Mesendoderm (in vitro differentiated cells): ENCODE data around the gene TTBK1. TPM values are rescaled to one million over a fixed set of nuclear protein-coding genes. Genes with fewer than 3 reads are reported as not detected.

Experiments used
- DNase-seq: peaks from one replicate; pipeline ENCODE4 v3.0.0; 2013
- H2AK5ac ChIP-seq: 2 replicates; pipeline ENCODE4 v1.6.1; 2013; ENCODE audit warnings: low read length, inconsistent platforms
- H2BK120ac ChIP-seq: 2 replicates; pipeline ENCODE4 v1.6.1; 2013; ENCODE audit warnings: low read depth, mild to moderate bottlenecking, low read length, moderate library complexity, mixed read lengths
- H2BK15ac ChIP-seq: replicated peaks from 2 replicates; pipeline ENCODE4 v1.6.1; 2013; ENCODE audit warnings: low read depth, mild to moderate bottlenecking, moderate library complexity
- H2BK5ac ChIP-seq: 2 replicates; pipeline ENCODE4 v1.6.1; 2013; ENCODE audit warnings: low read length, inconsistent platforms
- H3K18ac ChIP-seq: 2 replicates; pipeline ENCODE4 v1.6.1; 2013; ENCODE audit warnings: mild to moderate bottlenecking, low read length, mixed read lengths
- H3K23ac ChIP-seq: one replicate; pipeline ENCODE4 v1.6.1; 2013; ENCODE audit warnings: low read length
- H3K27ac ChIP-seq: 2 replicates; pipeline ENCODE4 v1.5.1; 2013; ENCODE audit warnings: low read depth, mild to moderate bottlenecking, inconsistent platforms, low read length, moderate library complexity
- H3K27me3 ChIP-seq: 2 replicates; pipeline ENCODE4 v1.6.1; 2013; ENCODE audit warnings: low read length, control low read depth, mild to moderate bottlenecking, inconsistent platforms; ENCODE audit not compliant: insufficient read depth, poor library complexity
- H3K36me3 ChIP-seq: 2 replicates; pipeline ENCODE4 v1.6.1; 2013; ENCODE audit warnings: low read length, inconsistent platforms; ENCODE audit not compliant: control insufficient read depth, insufficient read depth
- H3K4ac ChIP-seq: one replicate; pipeline ENCODE4 v1.6.1; 2013; ENCODE audit warnings: low read depth, mild to moderate bottlenecking, low read length, moderate library complexity
- H3K4me1 ChIP-seq: 2 replicates; pipeline ENCODE4 v1.6.1; 2013; ENCODE audit warnings: low read depth, low read length, inconsistent platforms; ENCODE audit not compliant: control insufficient read depth
- H3K4me2 ChIP-seq: 2 replicates; pipeline ENCODE4 v1.6.1; 2013; ENCODE audit warnings: low read length
- H3K4me3 ChIP-seq: 2 replicates; pipeline ENCODE4 v1.5.1; 2013; ENCODE audit warnings: mild to moderate bottlenecking, low read length
- H3K56ac ChIP-seq: one replicate; pipeline ENCODE4 v1.6.1; 2013; ENCODE audit warnings: low read length
- H3K79me1 ChIP-seq: 2 replicates; pipeline ENCODE4 v1.6.1; 2013; ENCODE audit warnings: low read length, inconsistent platforms
- H3K79me2 ChIP-seq: 2 replicates; pipeline ENCODE4 v1.6.1; 2013; ENCODE audit warnings: mild to moderate bottlenecking, low read length; ENCODE audit not compliant: control insufficient read depth, insufficient read depth
- H3K9ac ChIP-seq: 2 replicates; pipeline ENCODE4 v1.6.1; 2013; ENCODE audit warnings: low read length, inconsistent platforms
- H4K5ac ChIP-seq: one replicate; pipeline ENCODE4 v1.6.1; 2013; ENCODE audit warnings: low read length
- H4K8ac ChIP-seq: one replicate; pipeline ENCODE4 v1.6.1; 2013; ENCODE audit warnings: low read depth, mild to moderate bottlenecking, control low read depth, low read length, moderate library complexity
- WGBS: extraction: QIAGEN DNeasy Blood & Tissue Kit; methylation state at CpG from one replicate; pipeline ENCODE4 v1.1.7; 2013; ENCODE audit warnings: low lambda C conversion rate, missing lambda C conversion rate; ENCODE audit not compliant: insufficient coverage; ENCODE audit errors: extremely low coverage; 5-methylcytosine and 5-hydroxymethylcytosine counted together
- polyA plus RNA-seq, 2 experiments: library from polyadenylated mRNA; stranded (reverse); fragments of 200-250 nt; gene quantifications; one replicate each; pipeline ENCODE4 v1.2.3, GENCODE V29; 2013

The TTBK1 gene
- 0.06 TPM for polyA plus RNA-seq (2013, experiment 1 of 2)
- polyA plus RNA-seq (2013, experiment 2 of 2), result 0.07 TPM

- no peaks in the 10 kb centered on the region for H3K36me3 ChIP-seq
- no peak within 1 kb of the TSS for H2BK5ac ChIP-seq
- H3K4me2 ChIP-seq, result no peak within 1 kb of the TSS
- H4K5ac ChIP-seq, result no peak within 1 kb of the TSS
- no peaks in the 10 kb centered on the region for H3K79me2 ChIP-seq
- no peak within 1 kb of the TSS for H3K4me3 ChIP-seq
- no peak within 1 kb of the TSS for H3K23ac ChIP-seq
- H3K18ac ChIP-seq, result no peak within 1 kb of the TSS
- H2BK120ac ChIP-seq, result no peak within 1 kb of the TSS
- H3K9ac ChIP-seq, result no peak within 1 kb of the TSS
- no peak within 1 kb of the TSS for H3K27ac ChIP-seq
- no peak within 1 kb of the TSS for H3K4ac ChIP-seq
- no peak within 1 kb of the TSS for H4K8ac ChIP-seq
- peaks cover 35% of the 10 kb centered on the region for H3K27me3 ChIP-seq
- no peak within 1 kb of the TSS for H3K56ac ChIP-seq
- no CpG with 5 or more reads among the region's 47 CpGs for WGBS
- no peaks in the 10 kb centered on the region for H3K4me1 ChIP-seq
- no peak within 1 kb of the TSS for H2AK5ac ChIP-seq
- H3K79me1 ChIP-seq, result no peaks in the 10 kb centered on the region
- no peak for DNase-seq
- no peak within 1 kb of the TSS for H2BK15ac ChIP-seq
Observed at GRCh38 chr6:43242908-43243663, at the start of gene TTBK1. TSS of gene TTBK1 (plus strand) at chr6:43243481. CDS start at chr6:43246661, 3,180 bp downstream.

GRCh38 chr6:43193929-43194328, 49.4 kb upstream of the TTBK1 start:
- H3K79me2 ChIP-seq, result no peaks in the 10 kb centered on the region
- no peaks in the 10 kb centered on the region for H3K36me3 ChIP-seq

GRCh38 chr6:43196337-43196736, 46.9 kb upstream of the TTBK1 start:
- no peaks in the 10 kb centered on the region for H3K4me1 ChIP-seq
- H3K4me3 ChIP-seq, result no peak overlapping the region
- no peaks in the 10 kb centered on the region for H3K36me3 ChIP-seq
- DNase-seq, result no peak
- no peak overlapping the region for H2AK5ac ChIP-seq
- H3K79me1 ChIP-seq, result no peaks in the 10 kb centered on the region
- H3K9ac ChIP-seq, result no peak overlapping the region
- H3K23ac ChIP-seq, result no peak overlapping the region
- H3K18ac ChIP-seq, result no peak overlapping the region
- no peaks in the 10 kb centered on the region for H3K27me3 ChIP-seq
- no peak overlapping the region for H2BK15ac ChIP-seq
- H3K4ac ChIP-seq, result no peak overlapping the region
- H2BK5ac ChIP-seq, result no peak overlapping the region
- H3K79me2 ChIP-seq, result no peaks in the 10 kb centered on the region
- no peak overlapping the region for H3K56ac ChIP-seq
- H4K5ac ChIP-seq, result no peak overlapping the region
- H2BK120ac ChIP-seq, result no peak overlapping the region
- no peak overlapping the region for H4K8ac ChIP-seq
- no peak overlapping the region for H3K27ac ChIP-seq
- no peak overlapping the region for H3K4me2 ChIP-seq
- no CpG with 5 or more reads among the region's 5 CpGs for WGBS

More at GRCh38 chr6:43193929-43194328, 49.4 kb upstream of the TTBK1 start:
- H3K79me1 ChIP-seq, result no peaks in the 10 kb centered on the region
- H4K5ac ChIP-seq, result no peak overlapping the region
- no peak overlapping the region for H3K9ac ChIP-seq
- no peak overlapping the region for H3K56ac ChIP-seq
- H2BK15ac ChIP-seq, result no peak overlapping the region
- H4K8ac ChIP-seq, result no peak overlapping the region
- no peak overlapping the region for H2BK5ac ChIP-seq
- H3K18ac ChIP-seq, result no peak overlapping the region
- H3K27me3 ChIP-seq, result no peaks in the 10 kb centered on the region
- DNase-seq, result no peak
- no CpG with 5 or more reads among the region's 5 CpGs for WGBS
- H2BK120ac ChIP-seq, result no peak overlapping the region
- H3K4me1 ChIP-seq, result no peaks in the 10 kb centered on the region
- no peak overlapping the region for H3K4ac ChIP-seq
- H2AK5ac ChIP-seq, result no peak overlapping the region
- no peak overlapping the region for H3K27ac ChIP-seq
- H3K4me3 ChIP-seq, result no peak overlapping the region
- no peak overlapping the region for H3K4me2 ChIP-seq
- H3K23ac ChIP-seq, result no peak overlapping the region

- H2AK5ac ChIP-seq, result no peak overlapping the region
- no peak overlapping the region for H2BK15ac ChIP-seq
- no peak overlapping the region for H3K18ac ChIP-seq
- H3K23ac ChIP-seq, result no peak overlapping the region
- H3K4me2 ChIP-seq, result no peak overlapping the region
- H2BK120ac ChIP-seq, result no peak overlapping the region
- H3K56ac ChIP-seq, result no peak overlapping the region
- no peak overlapping the region for H4K8ac ChIP-seq
- H3K4ac ChIP-seq, result no peak overlapping the region
- no peaks in the 10 kb centered on the region for H3K4me1 ChIP-seq
- no peak for DNase-seq
- H3K27me3 ChIP-seq, result no peaks in the 10 kb centered on the region
- H3K4me3 ChIP-seq, result no peak overlapping the region
- H4K5ac ChIP-seq, result no peak overlapping the region
- whole genome bisulfite sequencing, result no CpG with 5 or more reads among the region's 6 CpGs
- no peak overlapping the region for H3K27ac ChIP-seq
- H3K36me3 ChIP-seq, result no peaks in the 10 kb centered on the region
- H2BK5ac ChIP-seq, result no peak overlapping the region
- H3K79me2 ChIP-seq, result no peaks in the 10 kb centered on the region
- H3K79me1 ChIP-seq, result no peaks in the 10 kb centered on the region
- H3K9ac ChIP-seq, result no peak overlapping the region
Observed at GRCh38 chr6:43199912-43200311, 43.4 kb upstream of the TTBK1 start.

GRCh38 chr6:43200541-43200940, 42.7 kb upstream of the TTBK1 start:
- H3K4ac ChIP-seq, result no peak overlapping the region
- no peak overlapping the region for H2BK15ac ChIP-seq
- H4K8ac ChIP-seq, result no peak overlapping the region
- no peak overlapping the region for H4K5ac ChIP-seq
- H2BK120ac ChIP-seq, result no peak overlapping the region
- no peak overlapping the region for H3K4me3 ChIP-seq
- no peaks in the 10 kb centered on the region for H3K27me3 ChIP-seq
- H3K79me1 ChIP-seq, result no peaks in the 10 kb centered on the region
- no peak overlapping the region for H3K56ac ChIP-seq
- no peak overlapping the region for H2BK5ac ChIP-seq
- no peak for DNase-seq
- no peaks in the 10 kb centered on the region for H3K36me3 ChIP-seq
- no peak overlapping the region for H3K4me2 ChIP-seq
- WGBS, result no CpG with 5 or more reads among the region's 6 CpGs
- no peaks in the 10 kb centered on the region for H3K79me2 ChIP-seq
- no peaks in the 10 kb centered on the region for H3K4me1 ChIP-seq
- H2AK5ac ChIP-seq, result no peak overlapping the region
- H3K23ac ChIP-seq, result no peak overlapping the region
- no peak overlapping the region for H3K18ac ChIP-seq
- H3K9ac ChIP-seq, result no peak overlapping the region
- H3K27ac ChIP-seq, result no peak overlapping the region

- Histone ChIP-seq H3K4me1 (no peaks in the 10 kb centered on the region), H2AK5ac (no peak overlapping the region), H3K79me2 (no peaks in the 10 kb centered on the region), H3K79me1 (no peaks in the 10 kb centered on the region), H3K4me3 (no peak overlapping the region), H3K23ac (no peak overlapping the region), H3K4me2 (no peak overlapping the region), H3K27ac (no peak overlapping the region), H2BK15ac (no peak overlapping the region), H3K18ac (no peak overlapping the region), H3K36me3 (no peaks in the 10 kb centered on the region), H3K27me3 (no peaks in the 10 kb centered on the region), H4K8ac (no peak overlapping the region), H3K4ac (no peak overlapping the region), H2BK5ac (no peak overlapping the region), H3K56ac (no peak overlapping the region), H4K5ac (no peak overlapping the region), H2BK120ac (no peak overlapping the region), H3K9ac (no peak overlapping the region)
- DNase-seq, result no peak
- no CpG with 5 or more reads among the region's 5 CpGs for WGBS
Observed at GRCh38 chr6:43202451-43202850, 40.8 kb upstream of the TTBK1 start.
